ENCODE measurements around the gene INHBB.

Gene INHBB

DNA sequence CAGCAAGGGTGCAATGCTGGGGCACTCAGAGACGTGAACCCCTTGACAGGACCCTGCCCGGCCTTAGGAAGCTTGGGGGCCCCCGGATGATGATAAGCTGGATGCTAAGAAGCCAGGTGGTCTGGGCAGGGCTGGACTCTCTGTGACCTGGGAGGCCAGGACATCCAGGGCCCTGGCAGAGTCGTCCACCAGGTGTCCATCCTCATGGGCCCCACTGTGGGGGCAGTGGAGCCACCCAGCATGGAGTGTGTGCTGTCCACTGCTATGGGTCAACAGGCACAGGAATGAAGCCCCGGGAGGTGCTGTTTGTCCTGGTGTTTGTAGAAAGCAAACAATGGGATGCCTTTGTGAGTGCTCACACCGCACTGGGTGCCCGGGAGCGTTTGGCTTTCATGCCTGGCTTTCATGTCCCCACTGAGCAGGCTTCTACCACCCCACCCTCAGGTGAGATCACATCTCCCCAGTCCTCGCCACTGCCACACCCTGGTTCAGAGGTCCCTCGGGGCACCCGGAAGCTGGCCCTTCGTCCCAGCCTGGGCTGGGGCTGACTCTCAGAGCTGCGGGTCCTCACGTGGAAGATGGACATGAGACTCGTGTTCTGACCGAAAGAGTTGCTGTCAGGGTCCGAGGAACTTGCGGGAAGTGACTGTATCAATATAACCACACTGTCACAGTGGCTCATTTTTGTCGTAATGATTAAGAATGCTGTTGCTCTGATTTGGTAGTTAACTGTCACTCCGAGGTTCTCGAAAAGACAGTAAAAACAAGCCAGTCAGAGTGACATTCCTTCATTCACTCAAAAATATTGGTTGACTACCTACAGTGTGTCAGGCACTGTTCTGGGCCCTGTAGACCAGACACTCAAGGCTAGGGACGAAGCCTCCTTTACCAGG, 53.3 kb downstream of the INHBB start:
- TF ChIP-seq, protein P1, sequence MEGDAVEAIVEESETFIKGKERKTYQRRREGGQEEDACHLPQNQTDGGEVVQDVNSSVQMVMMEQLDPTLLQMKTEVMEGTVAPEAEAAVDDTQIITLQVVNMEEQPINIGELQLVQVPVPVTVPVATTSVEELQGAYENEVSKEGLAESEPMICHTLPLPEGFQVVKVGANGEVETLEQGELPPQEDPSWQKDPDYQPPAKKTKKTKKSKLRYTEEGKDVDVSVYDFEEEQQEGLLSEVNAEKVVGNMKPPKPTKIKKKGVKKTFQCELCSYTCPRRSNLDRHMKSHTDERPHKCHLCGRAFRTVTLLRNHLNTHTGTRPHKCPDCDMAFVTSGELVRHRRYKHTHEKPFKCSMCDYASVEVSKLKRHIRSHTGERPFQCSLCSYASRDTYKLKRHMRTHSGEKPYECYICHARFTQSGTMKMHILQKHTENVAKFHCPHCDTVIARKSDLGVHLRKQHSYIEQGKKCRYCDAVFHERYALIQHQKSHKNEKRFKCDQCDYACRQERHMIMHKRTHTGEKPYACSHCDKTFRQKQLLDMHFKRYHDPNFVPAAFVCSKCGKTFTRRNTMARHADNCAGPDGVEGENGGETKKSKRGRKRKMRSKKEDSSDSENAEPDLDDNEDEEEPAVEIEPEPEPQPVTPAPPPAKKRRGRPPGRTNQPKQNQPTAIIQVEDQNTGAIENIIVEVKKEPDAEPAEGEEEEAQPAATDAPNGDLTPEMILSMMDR (IDR thresholded peaks at IDR 0.05), result no peak
- TF ChIP-seq ZFX (IDR thresholded peaks at IDR 0.05; ENCODE audit: borderline replicate concordance), result no peak

DNA sequence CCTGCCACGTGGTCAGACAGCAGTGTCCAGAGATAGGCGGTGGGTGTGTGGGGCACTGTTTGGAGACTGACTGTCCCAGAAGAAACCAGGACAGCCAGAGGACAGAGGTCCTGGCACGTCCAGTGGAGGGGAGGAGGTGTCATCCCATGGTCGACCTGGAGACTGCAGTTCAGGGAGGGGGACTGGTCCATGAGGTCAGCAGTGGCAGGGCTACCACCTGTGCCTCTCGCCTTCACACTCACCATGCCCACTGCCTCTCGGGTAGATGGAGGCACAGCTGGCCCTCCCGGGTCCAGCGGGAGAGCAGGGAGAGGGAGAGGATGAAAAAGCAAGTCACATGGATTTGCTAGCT, 53.9 kb downstream of the INHBB start:
- TF ChIP-seq ZFX (IDR thresholded peaks at IDR 0.05; ENCODE audit: borderline replicate concordance), result no peak
- TF ChIP-seq, protein P1 (IDR thresholded peaks at IDR 0.05), result no peak

More for the DNA sequence above, 53.3 kb downstream of the INHBB start:
- no peak overlapping the region for H3K27ac ChIP-seq

DNA sequence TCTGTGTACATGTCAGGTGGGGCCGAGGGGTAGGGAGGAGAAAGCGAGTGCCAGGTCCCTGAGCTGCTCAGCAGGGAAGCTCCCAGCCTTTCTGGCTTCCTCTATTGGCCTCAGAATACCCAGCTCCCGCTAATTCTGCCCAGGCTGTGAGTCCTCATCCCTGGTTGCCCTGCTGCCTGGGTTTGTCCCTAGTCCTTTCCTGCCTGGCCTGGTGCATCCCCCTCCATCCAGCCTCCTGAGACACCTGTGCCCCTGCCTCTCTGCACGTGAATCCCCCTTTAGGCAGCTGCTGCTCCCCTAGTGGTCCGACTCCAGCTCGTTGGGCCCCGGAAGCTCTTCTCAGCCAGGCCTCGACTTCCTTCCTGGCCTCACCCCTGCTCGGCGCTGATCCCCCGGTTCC, 54.6 kb downstream of the INHBB start:
- H3K27ac ChIP-seq, result no peak overlapping the region
- TF ChIP-seq ZFX (IDR thresholded peaks at IDR 0.05; ENCODE audit: borderline replicate concordance), result no peak
- TF ChIP-seq, protein P1 (IDR thresholded peaks at IDR 0.05), result no peak

More for the DNA sequence above, 53.9 kb downstream of the INHBB start:
- no peak overlapping the region for H3K27ac ChIP-seq
